ENCODE data around the gene PMIS2.

PMIS2 gene

DNA sequence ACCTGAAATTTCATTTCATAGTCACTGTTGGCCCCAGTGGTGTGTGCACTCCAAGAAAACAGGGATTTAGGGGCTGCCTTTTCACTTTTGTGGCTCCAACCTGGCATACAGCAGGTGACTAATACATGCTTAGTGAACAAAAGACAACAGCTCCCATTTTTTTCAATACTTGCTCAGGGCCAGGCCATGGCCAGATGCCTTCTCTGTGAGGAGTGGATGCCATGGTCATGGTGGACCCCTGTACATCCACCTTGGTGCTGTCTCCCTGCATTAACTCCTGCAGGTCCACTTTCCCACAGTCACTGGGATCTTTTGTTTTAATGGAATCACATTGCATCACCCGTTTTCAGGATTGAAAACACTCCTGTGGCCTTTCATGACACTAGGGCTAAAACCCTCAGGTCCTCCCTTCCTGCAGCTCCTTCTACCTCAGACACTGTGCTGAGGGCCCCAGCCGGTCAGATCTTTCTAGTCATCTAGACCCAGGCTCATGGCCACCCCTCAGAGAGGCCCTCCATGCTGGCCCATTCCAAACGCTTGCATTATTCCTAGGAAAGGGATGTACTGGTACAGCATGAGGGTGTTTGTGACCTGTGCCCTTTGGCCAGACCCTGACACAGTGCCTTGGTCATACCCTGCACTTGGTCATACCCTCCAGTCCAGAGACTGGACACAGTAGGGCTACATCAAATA is 41.7 kb upstream of the PMIS2 start (continued):
- TF ChIP-seq ESRRG (CRISPR knock-in tag; IDR thresholded peaks at IDR 0.05): no peak
- no peak for TF ChIP-seq ZC3H10 (CRISPR knock-in tag; IDR thresholded peaks at IDR 0.05)
- TF ChIP-seq ZFP30 (CRISPR knock-in tag; IDR thresholded peaks at IDR 0.05): no peak
- TF ChIP-seq ZNF565 (CRISPR knock-in tag; conservative IDR thresholded peaks at IDR 0.05; ENCODE audit: low read depth): no peak
- TF ChIP-seq, protein P1, sequence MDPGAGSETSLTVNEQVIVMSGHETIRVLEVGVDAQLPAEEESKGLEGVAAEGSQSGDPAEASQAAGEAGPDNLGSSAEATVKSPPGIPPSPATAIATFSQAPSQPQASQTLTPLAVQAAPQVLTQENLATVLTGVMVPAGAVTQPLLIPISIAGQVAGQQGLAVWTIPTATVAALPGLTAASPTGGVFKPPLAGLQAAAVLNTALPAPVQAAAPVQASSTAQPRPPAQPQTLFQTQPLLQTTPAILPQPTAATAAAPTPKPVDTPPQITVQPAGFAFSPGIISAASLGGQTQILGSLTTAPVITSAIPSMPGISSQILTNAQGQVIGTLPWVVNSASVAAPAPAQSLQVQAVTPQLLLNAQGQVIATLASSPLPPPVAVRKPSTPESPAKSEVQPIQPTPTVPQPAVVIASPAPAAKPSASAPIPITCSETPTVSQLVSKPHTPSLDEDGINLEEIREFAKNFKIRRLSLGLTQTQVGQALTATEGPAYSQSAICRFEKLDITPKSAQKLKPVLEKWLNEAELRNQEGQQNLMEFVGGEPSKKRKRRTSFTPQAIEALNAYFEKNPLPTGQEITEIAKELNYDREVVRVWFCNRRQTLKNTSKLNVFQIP (CRISPR knock-in tag; IDR thresholded peaks at IDR 0.05; ENCODE audit: borderline replicate concordance, low read depth): no peak
- TF ChIP-seq ZNF8 (CRISPR knock-in tag; IDR thresholded peaks at IDR 0.05): no peak

DNA sequence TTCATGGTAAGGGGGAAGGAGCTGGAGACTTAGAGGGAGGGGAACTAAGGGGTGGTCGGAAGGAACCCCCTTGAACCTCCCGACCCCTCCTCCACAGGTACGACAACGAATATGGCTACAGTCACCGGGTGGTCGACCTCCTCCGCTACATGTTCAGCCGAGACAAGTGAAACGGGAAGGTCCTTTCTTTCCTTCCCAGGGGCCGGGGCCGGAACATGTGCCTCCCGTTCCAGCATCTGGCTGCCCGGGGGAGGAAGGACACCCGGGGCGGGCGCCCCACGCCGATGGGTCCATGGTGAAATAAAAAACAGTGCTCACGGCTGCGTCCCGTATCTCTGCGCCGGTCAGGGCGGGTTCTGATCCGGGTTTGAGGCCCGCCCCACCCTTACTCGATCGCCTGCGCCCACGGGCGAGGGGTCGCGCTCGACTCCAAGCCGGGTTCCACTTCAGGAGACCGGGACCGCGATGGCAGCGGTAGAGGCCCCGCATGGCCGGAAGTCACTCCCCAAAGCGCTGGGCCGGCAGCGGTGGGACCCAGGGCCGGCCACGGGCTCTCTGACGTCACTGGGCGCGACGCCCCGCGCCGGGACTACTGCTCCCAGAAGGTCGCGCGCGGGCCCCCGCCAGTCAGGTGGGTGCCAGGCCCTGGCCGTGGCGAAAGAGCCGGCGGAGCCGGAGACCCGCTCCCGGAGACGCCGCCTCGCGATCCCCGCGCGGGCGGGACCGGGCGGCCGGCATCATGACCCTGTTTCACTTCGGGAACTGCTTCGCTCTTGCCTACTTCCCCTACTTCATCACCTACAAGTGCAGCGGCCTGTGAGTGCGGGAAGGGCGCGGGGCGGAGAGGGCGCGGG is 40.7 kb upstream of the PMIS2 start, which contains the start of gene TMEM147:
TMEM147 (plus strand) TSS at position 626 of the 854 bp plus-strand sequence; CDS start at position 740, 114 bp downstream.
- ATAC-seq: peak; percentile 96

DNA sequence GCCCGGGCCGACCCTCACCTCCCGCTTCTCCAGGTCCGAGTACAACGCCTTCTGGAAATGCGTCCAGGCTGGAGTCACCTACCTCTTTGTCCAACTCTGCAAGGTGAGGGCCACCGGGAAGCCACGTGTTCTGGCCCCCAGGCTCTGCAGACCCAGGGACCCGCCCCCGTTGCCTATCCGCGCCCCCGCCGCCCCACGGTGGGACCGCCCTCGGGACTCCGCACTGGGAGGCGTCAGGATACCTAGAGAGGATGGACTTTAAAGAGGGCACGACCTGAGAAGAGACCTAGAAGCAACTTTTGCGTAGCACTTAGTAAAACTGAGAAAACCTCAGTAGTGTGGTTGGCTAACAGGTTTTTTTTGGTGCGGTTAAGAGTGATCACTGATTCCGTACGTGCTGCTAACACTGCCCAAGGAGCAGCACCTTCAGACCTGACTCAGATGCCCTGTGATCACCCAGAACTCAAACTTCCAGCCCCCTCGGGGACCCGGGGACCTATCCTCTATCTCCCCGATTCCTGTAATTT is 40.1 kb upstream of the PMIS2 start:
- peak; percentile 55 for ATAC-seq
- TF ChIP-seq ZFP3 (CRISPR knock-in tag; IDR thresholded peaks at IDR 0.05) (no peak), CSDC2 (CRISPR knock-in tag; IDR thresholded peaks at IDR 0.05) (no peak), ZNF70 (CRISPR knock-in tag; IDR thresholded peaks at IDR 0.05) (no peak), ZFP30 (CRISPR knock-in tag; IDR thresholded peaks at IDR 0.05) (no peak), RARB (CRISPR knock-in tag; IDR thresholded peaks at IDR 0.05) (no peak), PPARA (CRISPR knock-in tag; IDR thresholded peaks at IDR 0.05; ENCODE audit: borderline replicate concordance) (no peak)
- TF ChIP-seq, protein P2, sequence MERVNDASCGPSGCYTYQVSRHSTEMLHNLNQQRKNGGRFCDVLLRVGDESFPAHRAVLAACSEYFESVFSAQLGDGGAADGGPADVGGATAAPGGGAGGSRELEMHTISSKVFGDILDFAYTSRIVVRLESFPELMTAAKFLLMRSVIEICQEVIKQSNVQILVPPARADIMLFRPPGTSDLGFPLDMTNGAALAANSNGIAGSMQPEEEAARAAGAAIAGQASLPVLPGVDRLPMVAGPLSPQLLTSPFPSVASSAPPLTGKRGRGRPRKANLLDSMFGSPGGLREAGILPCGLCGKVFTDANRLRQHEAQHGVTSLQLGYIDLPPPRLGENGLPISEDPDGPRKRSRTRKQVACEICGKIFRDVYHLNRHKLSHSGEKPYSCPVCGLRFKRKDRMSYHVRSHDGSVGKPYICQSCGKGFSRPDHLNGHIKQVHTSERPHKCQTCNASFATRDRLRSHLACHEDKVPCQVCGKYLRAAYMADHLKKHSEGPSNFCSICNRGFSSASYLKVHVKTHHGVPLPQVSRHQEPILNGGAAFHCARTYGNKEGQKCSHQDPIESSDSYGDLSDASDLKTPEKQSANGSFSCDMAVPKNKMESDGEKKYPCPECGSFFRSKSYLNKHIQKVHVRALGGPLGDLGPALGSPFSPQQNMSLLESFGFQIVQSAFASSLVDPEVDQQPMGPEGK (CRISPR knock-in tag; IDR thresholded peaks at IDR 0.05; ENCODE audit: borderline replicate concordance): no peak

More for the DNA sequence above, 40.7 kb upstream of the PMIS2 start, which contains the start of gene TMEM147:
- TF ChIP-seq PPARA (CRISPR knock-in tag; IDR thresholded peaks at IDR 0.05; ENCODE audit: borderline replicate concordance) (no peak), ARNTL (CRISPR knock-in tag; IDR thresholded peaks at IDR 0.05; ENCODE audit: borderline replicate concordance, low read depth) (no peak), BACH2 (CRISPR knock-in tag; IDR thresholded peaks at IDR 0.05; ENCODE audit: borderline replicate concordance) (no peak), ZC3H10 (CRISPR knock-in tag; IDR thresholded peaks at IDR 0.05) (no peak), ZFP3 (CRISPR knock-in tag; IDR thresholded peaks at IDR 0.05) (no peak), GLIS3 (CRISPR knock-in tag; IDR thresholded peaks at IDR 0.05) (no peak), TOX (CRISPR knock-in tag; IDR thresholded peaks at IDR 0.05; ENCODE audit: borderline replicate concordance) (no peak), ZNF565 (CRISPR knock-in tag; conservative IDR thresholded peaks at IDR 0.05; ENCODE audit: low read depth) (no peak)
- TF ChIP-seq, protein P3, sequence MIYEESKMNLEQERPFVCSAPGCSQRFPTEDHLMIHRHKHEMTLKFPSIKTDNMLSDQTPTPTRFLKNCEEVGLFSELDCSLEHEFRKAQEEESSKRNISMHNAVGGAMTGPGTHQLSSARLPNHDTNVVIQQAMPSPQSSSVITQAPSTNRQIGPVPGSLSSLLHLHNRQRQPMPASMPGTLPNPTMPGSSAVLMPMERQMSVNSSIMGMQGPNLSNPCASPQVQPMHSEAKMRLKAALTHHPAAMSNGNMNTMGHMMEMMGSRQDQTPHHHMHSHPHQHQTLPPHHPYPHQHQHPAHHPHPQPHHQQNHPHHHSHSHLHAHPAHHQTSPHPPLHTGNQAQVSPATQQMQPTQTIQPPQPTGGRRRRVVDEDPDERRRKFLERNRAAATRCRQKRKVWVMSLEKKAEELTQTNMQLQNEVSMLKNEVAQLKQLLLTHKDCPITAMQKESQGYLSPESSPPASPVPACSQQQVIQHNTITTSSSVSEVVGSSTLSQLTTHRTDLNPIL (CRISPR knock-in tag; IDR thresholded peaks at IDR 0.05; ENCODE audit: low read depth): no peak

DNA sequence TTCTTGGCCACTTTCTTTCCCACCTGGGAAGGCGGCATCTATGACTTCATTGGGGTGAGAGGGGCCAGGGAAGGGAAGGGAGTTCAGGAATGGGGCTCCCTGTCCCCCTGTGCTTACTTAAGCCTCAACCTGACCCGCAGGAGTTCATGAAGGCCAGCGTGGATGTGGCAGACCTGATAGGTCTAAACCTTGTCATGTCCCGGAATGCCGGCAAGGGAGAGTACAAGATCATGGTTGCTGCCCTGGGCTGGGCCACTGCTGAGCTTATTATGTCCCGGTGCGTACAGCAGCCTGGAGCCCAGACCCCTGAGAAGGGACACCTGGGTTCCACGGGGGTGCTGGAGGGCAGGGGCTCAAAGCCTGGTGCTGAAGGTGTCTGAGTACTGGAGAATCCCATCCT is 39.4 kb upstream of the PMIS2 start:
- TF ChIP-seq, protein P2 (CRISPR knock-in tag; IDR thresholded peaks at IDR 0.05; ENCODE audit: borderline replicate concordance): no peak
- TF ChIP-seq BACH2 (CRISPR knock-in tag; IDR thresholded peaks at IDR 0.05; ENCODE audit: borderline replicate concordance): no peak
- TF ChIP-seq ESRRG (CRISPR knock-in tag; IDR thresholded peaks at IDR 0.05): no peak
- TF ChIP-seq SNAI2 (CRISPR knock-in tag; IDR thresholded peaks at IDR 0.05): no peak
- TF ChIP-seq OSR1 (CRISPR knock-in tag; IDR thresholded peaks at IDR 0.05): no peak
- TF ChIP-seq, protein P1 (CRISPR knock-in tag; IDR thresholded peaks at IDR 0.05; ENCODE audit: borderline replicate concordance, low read depth): no peak
- TF ChIP-seq ZNF565 (CRISPR knock-in tag; conservative IDR thresholded peaks at IDR 0.05; ENCODE audit: low read depth): no peak
- TF ChIP-seq, protein P3 (CRISPR knock-in tag; IDR thresholded peaks at IDR 0.05; ENCODE audit: low read depth): no peak
- TF ChIP-seq RARB (CRISPR knock-in tag; IDR thresholded peaks at IDR 0.05): no peak
- no peak for TF ChIP-seq ZFP3 (CRISPR knock-in tag; IDR thresholded peaks at IDR 0.05)
- TF ChIP-seq ARNTL (CRISPR knock-in tag; IDR thresholded peaks at IDR 0.05; ENCODE audit: borderline replicate concordance, low read depth): no peak
- ATAC-seq: no peak

Measured in SK-N-SH treated with all-trans-retinoic acid at 6 μM for 48 hours (cell line).